Stimulated activated CD4-positive, alpha-beta T cell treated with anti-CD3 and anti-CD28 coated beads, TNF-alpha, amount 100 ng/mL, for 24 hours (primary cell): ENCODE measurements around the gene TAF1B.

Experiments used
- DNase-seq, 3 experiments: peaks; one replicate each; pipeline ENCODE4 v3.0.0-alpha.2; 2020; ENCODE audit warnings: low read depth in 3 of 3

The TAF1B gene

DNA sequence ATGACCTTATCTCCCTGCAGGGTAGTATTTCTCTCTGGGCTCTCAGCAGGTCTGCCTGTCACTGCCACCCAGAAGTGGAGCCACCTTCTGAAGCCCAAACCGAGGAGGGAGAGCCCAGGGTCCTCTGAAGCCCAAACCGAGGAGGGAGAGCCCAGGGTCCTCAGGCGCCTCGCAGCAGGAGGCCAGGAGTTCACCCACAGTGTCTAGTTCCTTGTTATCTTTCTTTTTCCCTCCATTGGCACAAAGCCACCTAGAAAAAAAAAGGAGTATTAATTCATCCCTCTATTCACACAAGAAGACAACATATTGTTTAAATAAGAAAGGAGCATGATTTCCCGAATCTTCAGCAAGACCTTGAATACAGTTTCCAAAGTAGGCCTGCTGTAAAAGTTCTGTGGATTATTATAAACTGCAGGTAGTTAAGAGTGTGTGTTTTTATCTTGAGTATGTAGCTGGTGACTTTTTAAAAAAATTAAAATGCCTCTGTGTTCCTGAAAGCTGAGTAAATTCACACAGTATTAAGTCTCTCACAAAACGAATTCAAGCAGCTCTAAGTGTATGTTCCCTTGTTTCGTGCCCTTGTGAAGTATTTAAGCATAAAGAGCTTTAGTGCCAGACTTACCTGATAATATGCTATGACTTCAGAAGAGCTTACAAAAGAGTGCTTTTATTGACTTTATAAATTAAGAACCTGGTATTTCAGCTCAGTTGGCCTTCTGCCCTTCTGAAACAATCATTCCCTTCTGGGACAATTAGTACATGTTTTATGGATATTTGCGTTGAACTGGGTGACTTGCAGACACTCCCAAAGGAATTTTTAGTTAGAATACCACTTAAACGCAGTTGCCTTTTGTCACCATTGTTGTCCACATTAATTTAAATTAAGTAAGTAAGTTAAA is 96.6 kb downstream of the TAF1B start:
- DNase-seq: no peak

DNA sequence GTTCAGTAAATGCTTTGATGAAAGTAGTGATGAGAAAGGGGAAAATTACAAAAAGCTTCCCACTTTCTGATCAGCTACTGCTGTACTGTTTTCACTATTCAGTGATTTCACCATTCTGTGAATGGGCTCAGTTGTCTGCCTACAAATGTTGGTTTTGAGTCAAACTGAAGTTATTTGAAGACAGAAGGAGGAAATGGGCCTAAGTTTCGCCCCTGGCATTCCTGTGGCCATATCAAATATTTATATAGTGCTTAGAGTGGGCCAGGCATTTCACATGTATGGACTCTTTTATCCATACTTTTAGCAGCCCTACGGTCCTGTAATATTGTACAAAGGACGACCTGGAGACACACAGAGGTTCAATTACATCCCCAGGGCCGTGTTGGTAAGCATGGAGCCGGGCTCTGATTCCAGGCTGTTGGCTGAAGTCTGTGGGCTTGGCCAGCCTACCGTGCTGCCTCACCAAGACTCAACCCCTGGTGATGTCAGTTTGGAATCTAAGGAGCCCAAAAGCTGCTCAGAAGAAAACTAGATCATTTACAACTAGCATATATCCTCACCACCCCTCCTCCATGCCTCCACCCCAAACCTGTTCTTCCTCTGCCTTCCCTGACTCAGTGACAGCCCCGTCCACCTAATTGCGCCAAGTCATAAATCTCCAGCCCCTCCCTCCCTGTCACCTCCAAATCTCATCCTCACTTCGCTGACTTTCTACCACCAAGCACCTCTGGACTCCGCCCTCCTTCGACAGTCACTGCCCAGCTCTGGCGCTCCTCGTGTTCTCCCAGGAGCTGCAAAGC is 98.1 kb downstream of the TAF1B start:
- DNase-seq: no peak

DNA sequence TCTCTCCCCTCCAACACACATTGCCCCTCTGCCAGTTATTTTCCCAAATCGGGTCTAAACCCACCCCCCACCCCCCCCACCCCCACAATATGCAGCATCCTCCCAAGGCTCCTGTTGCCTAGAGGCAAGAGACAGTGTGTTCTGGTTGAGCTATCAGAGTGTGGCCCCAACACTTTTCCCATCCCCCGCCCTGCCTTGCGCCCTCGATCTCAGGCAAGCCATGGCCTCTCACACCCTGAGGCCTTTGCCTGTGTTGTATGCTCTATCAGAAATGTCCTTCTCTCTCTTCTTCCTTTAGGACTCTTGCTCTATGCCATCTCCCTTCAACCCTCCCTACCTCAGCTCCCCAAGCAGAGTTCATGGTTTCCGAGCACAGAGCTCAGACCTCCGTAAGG is 98.7 kb downstream of the TAF1B start:
- DNase-seq: no peak

DNA sequence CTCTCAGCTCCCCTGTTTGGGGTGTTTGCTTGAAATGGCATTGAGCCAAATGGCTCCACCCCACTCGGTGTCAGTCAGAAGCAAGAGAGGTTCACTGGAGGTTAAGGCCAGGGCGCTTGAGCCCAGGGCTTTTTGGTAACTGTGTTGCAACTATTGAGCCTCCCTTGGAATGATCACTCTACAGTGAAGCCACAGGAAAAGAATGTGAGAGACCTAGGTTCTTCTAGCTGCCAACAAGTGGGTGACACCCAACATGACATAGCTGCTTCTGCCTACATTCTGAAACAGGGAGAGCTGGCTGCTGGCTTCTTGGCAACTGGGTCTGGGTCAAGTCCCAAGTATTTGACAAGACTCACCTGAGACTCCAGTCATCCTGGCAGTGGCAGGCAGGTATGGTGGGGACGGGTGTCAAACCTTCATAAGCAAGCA is 101.1 kb downstream of the TAF1B start:
- DNase-seq: no peak

DNA sequence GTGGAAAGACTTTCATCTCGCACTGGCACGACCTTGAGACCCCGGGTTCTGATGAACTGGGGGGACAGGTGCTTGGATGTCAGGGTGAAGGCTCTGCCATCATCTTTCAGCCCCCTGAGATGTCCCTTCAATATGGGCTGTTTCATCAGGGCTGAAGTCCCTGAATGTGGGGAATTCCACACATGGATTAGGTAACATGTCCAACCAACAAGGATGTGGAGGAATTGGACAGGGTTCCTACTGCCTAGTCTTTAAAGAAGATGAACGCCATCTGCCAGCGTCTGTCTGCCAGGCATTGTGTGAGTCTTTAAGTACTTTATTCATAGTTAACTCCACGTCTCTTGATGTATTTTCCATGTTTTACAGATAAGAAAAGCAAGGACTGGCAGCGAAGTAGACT is 102.3 kb downstream of the TAF1B start:
- no peak for DNase-seq

DNA sequence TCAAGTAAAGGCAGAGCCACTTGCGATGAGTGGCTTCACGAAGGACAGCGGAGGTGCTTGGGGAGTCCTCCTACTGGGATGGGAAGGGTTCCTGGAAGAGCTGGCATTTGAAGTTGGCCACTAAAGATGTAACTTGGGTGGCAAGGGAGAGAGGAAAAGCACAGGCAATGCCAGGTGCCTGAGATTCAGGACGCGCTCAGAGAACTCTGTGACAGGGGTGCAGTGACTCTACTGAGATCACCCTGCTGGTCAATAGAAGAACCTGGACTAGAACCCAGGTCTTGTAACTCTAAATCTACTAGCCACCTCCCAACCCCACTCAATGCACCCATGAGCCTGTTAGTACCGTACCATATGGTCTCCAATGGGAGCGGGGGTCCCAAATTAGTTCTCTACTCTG is 102.8 kb downstream of the TAF1B start:
- DNase-seq: no peak

DNA sequence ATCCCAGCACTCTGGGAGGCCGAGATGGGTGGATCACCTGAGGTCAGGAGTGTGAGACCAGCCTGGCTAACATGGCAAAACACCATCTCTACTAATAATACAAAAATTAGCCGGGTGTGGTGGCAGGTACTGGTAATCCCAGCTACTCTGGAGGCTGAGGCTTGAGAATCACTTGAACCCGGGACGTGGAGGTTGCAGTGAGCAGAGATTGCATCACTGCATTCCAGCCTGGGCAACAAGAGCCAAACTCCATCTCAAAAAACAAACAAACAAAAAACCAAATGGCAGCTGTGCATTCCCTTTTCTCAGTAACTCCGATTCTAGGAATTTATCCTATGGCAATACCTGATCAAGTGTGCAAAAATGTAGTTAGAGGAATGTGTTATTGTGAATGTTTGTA is 103.5 kb downstream of the TAF1B start:
- no peak for DNase-seq

DNA sequence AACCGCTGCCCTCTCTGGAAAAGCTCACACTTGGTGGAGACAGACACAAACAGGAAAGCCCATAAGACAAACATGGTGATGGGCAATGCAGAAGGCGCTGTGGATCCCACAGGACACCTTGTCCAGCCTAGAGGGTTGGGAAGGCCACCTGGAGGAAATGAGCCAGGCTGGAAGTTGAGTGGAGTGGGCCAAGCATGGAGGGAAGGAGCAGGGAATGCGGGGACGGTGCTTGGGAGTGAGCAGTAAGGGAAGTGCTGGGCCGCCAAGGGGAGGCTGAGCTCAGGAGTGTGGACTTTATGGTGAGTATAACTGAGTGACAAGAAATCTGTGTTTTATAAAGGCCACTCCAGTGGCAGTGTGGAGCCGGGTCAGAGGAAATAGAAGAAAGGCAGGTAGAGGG is 105.4 kb downstream of the TAF1B start:
- DNase-seq: no peak

DNA sequence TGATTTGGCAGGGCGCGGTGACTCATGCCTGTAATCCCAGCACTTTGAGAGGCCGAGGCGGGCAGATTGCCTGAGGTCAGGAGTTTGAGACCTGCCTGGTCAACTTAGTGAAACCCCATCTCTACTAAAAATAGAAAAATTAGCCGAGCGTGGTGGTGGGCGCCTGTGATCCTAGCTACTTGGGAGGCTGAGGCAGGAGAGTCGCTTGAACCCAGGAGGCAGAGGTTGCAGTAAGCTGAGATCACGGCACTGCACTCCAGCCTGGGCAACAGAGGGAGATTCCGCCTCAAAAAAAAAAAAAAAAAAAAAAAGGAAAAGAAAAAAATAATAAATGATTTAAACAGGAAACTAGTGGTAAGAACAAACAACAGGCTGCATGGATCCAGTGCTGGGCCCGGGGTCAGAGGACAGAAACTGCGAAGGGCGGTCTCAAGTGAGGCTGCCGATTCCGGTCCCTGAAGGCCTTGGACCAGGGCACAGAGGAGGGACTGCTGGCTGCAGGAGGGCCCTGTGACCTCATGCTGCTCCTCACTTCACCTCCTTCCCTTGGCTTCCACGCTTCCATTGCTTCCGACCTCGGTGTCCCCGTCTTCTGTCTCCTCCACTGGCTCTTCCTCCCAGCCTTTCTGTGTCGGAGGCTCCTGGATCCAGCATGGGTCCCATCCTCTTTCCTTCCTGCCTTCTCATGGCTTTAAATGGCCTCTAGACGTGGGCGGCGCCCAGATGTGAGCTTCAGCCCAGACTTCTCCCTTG is 106.1 kb downstream of the TAF1B start:
- DNase-seq: no peak

DNA sequence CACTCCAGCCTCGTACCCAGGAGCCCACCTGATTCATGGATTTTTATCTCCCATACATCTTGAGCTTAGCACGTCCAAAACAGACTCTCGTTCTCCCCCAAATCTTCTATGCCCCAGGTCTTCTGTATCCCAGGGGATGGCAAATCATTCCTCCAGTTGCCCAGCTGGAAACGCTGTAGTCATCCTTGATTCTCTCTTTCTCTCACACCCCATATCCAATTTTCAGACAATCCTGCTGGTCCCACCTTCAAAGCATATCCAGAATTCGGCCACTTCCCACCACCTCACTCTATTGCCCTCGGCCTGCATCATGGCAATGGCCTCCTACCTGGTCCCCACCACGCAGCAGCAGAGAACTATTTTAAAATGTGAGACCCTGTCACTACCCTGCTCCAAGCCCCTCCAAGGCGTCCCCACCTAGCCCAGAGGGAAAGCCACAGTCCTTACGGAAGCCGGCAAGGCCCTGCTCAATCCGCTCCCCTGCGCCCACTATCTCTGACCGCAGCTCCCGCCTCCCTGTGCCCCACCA is 106.8 kb downstream of the TAF1B start:
- no peak for DNase-seq

DNA sequence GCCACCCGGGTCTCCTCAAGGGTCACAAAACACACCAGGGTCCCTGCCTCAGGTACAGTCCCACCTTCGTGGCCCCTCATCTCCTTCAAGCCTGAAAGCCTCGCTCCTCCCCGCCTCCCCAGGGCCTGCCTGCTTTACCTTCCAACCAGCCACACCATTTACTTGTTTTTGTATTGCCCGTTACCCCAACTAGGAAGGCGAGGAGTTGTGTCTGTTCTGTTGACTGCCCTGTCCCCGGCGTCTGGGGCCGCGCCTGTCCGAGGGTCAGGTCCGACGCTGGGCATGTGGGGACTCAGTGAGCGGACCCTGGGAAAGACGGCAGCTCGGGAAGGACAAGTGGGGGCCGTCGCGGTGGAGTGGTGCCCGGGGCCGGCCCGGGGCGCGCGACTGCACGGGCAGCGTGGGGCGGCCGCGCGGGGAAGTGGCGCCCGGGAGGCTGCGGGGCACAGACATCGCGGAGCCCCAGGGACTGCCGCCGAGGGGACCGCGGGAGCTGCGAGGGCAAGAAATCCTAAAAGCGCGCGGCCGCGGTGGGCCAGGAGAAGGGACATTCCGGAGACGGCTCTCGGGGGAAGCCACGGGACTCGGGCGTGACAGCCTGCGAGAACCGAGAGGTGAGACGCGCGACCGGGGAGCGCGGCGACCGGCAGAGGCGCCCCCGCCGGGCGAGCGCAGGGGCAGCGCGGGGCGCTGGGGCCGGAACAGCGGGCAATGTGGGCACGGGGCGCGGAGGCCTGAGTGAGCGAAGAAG is 107.4 kb downstream of the TAF1B start:
- peak in 2 of 3 experiments; percentile 5 to 35 for DNase-seq

DNA sequence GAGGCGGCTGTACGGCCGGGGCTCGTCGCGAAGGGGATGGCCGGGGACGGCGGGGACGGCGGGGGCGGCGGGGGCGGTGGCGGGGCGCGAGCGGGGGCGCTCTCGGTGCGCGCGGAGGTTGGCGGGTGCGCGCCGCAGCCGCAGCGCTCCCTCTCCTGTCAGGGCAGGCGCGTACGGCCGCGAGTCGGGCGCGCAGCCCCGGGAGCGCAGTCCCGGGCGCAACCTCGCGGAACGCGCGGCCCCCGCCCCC is 107.9 kb downstream of the TAF1B start:
- no peak for DNase-seq

DNA sequence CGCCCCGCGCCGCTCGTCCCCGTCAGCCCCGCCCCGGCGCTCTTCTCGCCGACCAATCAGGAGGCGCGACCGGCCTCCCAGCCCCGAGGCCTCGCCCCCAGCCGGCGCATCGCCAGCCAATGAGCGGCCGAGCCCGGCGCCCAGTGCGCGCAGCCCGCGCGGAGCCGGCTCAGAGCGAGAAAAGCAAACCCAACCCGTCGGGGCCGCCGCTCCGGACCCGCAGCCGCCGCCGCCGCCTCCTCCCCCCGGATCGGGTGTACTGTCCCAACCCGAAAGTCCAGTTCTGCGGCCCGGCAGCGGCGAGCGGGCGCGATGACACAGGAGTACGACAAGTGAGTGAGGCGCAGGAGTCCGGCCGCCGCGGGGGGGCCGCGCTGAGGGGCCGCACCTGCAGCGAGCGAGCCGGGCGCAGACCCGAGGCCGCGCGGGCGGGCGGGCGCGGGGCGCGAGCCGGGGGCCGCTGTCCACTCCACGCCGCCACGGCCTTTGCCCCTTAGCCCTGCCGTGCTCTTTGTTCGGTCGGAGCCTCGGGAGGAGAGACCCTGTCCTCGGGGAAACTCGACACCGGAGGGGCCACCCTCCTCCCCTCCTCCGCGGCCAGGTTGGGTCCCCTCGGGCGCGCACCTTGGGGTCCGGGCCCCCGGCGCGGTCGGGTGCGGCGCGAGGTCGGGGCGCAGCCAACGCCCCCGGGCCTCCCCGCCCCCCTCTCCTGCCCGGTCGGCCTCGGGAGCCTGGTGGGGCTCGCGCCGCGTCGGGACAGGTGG is 108.4 kb downstream of the TAF1B start, which contains the start of gene GRHL1:
Gene GRHL1, plus strand, starts transcription at position 172 of the 764 bp plus-strand sequence. Its CDS starts 141 bp downstream, at position 313.
- peak; percentile 76 to 88 (median 77) for DNase-seq

DNA sequence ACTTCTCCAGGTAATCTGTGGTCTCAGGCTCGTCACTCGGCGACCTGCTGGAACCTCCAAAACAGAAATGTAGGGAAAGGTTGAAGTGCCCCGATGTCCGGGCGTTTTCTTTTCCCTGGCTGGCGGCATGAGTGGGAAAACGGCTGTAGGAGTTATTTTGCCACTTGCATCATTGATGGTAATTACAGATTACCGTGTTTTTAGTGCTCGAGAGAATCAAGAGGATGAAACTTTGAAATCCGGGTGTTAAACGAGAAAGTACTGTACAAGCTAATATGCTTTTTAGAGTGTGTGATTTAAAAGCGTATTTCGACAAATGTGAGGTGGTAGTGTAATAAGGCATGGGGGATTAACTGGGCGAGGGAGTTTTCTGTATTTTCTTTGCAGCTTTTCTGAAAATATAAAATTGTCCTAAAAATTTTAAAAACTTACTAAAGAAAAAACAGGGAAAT is 109.0 kb downstream of the TAF1B start:
- DNase-seq: no peak

DNA sequence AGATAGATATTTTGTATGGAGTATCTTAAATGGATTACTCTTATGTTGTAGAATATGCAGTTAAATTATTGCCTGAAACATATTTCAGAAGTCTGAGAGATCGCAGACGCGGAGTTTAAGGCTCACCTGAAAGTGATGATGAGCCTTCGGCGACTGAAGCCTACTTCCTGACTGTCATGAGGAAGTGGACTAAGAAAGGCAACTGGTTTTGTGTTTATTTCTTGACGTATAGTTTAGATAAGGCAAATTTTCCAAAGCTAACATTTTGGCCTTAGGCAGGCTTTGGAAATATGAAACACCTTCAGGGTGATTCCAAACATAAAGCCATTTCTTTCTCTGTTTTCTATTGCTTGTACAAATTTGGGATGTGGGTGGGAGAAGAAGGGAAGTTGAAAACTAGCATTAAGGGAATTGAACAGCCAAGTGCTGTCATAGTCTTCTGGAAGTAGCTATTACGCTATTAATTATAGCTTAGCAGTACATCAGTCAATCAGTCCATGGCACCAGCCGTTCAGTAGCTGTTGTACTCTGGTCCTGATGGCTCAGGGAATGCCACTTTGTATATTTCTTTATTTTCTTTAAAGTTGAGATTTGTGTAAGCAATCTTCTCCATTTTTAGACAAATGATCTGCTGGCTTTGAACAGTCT is 109.7 kb downstream of the TAF1B start:
- no peak for DNase-seq

DNA sequence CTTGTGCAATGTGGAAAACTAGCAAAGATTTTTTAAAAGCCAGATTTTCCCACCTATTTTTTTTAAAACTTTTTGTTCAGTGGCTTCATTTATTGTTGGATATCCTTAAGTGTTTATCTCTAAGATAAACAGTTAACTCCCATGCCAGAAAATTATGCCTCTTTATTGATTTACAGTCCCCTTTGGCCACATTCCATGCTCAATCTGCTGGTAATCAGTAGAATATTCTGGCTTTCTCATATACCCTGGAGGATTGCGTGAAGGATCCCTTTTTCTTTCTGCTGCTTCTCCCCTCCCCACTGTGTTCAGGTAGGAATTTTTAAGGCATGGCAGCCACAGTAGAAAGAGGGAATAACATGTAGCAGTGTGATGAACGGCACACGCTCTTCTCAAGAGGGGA is 110.9 kb downstream of the TAF1B start:
- DNase-seq: no peak

DNA sequence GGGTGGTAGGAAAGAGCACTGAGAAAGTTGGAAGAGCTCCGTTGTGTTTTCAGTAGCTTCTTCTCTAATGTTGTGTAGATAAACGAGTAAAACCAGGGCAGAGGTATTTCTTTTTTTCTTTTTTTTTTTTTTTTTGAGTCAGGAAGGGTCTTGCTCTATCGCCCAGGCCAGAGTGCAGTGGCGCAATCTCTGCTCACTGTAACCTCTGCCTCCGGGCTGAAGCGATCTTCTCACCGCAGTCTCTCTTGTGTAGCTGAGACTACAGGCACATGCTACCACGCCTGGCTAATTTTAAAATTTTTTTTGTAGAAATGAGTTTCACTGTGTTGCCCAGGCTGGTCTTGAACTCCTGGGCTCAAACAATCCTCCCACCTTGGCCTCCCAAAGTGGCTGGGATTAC is 114.8 kb downstream of the TAF1B start:
- no peak for DNase-seq

DNA sequence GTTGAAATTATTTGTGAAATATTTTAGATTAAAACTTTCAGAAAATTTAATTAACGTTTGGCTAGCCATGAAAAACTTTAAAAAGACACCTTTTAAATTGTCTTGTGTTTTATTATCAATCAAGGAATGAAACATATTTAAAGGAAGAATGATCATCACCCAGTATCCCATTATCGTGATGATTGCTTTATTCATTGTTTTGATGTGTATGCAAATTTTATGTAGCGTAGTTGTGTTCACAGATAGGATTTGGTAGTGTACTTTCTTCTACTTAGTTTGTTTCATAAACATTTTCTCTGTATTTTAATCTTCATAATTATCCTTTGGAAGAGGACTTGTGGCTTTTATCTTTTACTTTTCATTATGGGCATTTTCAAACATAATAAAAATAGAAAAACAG is 116.0 kb downstream of the TAF1B start:
- no peak for DNase-seq

DNA sequence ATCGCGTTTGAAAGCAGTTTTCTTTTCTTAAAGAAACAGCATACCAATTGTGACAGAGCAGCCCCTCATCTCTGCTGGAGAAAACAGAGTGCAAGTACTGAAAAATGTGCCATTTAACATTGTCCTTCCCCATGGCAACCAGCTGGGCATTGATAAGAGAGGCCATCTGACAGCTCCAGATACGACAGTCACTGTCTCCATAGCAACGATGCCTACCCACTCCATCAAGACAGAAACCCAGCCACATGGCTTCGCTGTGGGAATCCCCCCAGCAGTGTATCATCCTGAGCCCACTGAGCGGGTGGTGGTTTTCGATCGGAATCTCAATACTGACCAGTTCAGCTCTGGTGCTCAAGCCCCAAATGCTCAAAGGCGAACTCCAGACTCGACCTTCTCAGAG is 117.7 kb downstream of the TAF1B start:
- no peak for DNase-seq

DNA sequence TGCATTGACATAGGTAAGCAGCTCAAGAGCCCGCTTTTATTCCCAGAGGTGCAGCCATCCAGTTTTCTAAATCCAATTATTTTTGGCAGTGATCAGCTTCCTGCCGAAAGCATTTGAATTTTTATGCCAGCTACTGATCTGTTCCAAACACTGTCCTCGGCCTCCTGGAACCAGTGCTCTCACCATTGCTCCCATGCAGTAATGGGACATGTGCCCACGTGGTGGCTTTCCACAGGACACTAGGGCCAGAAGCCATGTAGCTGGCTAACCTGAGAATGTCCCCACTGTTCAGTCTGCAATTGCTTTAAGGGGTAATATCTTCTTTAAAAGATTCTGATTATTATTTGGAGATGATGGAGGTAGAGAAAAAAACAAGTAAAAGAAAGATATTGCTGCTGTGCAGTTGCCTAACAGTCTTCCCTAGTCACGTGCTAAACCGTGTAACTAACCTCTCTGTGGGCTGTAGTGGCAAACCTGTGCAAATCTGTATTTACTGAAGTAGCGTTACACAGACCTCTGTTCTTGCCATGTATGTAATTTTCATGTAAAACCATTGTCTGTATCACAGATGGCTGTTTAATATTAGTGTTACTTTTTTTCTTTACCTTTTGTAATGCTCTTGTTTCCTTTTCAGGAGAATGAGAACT is 121.2 kb downstream of the TAF1B start:
- no peak for DNase-seq
